GM18502 (cell line): ENCODE data around the gene MAP2K7.
"Not testable (repeated sequence)": the region's sequence is repeated elsewhere in the genome, so short reads cannot be mapped to it uniquely, and the experiment has no call there.

Experiments
- ATAC-seq: cut with Tn5 transposase; IDR thresholded peaks from one replicate; pipeline ENCODE4 v1.9.1; 2021; ENCODE audit warnings: mild to moderate bottlenecking; ENCODE audit not compliant: unreplicated experiment, poor library complexity

The MAP2K7 gene

GRCh38 chr19:7953060-7953459, 49.4 kb downstream of the MAP2K7 start:
- ATAC-seq, result no peak

DNA sequence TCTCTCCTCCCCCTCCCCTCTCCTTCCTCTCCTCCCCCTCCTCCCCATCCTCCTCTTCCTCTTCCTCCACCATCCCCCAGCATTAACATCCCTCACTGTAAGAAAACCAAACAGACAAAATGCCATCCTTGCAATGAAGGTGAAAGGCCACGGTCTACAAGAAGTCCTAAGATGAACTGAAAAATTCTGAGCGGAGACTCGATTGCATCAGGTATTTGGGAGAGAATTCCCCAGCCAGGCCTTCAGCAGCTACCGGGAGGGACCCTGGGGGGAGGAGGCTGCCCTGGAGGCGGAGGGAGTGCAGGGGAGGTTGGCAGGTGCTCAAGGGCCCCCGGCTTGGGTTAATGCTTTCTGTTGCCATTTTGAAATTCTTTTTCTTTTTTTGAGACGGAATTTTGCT, 49.9 kb downstream of the MAP2K7 start:
- no peak for ATAC-seq

DNA sequence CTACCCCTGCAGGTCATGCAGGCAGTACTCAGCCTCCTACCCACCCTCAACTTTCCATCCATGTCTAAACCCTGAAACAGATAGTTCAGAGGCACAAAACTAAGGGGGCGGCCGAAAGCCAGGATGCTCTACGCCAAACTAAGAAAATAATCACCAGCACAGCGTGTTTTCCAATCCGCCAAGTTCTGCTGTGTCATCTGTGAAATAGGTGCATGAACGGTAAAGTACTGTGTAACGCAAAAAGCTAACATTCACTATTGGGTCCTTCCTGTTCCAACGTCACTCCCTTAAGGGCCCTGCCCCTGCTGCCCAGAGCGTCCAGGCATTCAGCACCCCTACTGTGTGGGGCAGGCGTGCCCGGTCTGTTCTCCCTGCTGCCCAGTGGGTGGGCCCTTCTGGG, 52.0 kb downstream of the MAP2K7 start:
- no peak for ATAC-seq

DNA sequence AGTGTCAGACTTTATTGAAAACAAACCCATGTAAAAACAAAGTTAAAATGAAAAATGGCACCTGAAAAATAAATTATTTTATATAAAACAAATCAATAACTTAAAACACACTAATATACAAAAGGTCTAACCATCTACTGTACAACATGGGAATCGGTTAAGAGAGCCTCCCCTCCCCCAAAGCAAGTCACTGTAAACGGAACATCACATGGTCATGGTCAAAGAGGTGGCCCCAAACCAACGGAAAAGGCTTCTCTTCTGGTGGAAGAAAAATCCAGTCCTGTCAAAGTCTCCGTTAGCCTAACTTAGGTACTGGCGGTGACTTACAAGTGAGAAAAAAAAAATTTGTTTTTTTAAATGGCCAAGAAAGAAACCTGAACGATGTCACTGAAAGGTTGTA, 55.5 kb downstream of the MAP2K7 start:
- ATAC-seq, result no peak

- not testable (repeated sequence) for ATAC-seq
Measured at GRCh38 chr19:7961082-7961481, 57.4 kb downstream of the MAP2K7 start.

DNA sequence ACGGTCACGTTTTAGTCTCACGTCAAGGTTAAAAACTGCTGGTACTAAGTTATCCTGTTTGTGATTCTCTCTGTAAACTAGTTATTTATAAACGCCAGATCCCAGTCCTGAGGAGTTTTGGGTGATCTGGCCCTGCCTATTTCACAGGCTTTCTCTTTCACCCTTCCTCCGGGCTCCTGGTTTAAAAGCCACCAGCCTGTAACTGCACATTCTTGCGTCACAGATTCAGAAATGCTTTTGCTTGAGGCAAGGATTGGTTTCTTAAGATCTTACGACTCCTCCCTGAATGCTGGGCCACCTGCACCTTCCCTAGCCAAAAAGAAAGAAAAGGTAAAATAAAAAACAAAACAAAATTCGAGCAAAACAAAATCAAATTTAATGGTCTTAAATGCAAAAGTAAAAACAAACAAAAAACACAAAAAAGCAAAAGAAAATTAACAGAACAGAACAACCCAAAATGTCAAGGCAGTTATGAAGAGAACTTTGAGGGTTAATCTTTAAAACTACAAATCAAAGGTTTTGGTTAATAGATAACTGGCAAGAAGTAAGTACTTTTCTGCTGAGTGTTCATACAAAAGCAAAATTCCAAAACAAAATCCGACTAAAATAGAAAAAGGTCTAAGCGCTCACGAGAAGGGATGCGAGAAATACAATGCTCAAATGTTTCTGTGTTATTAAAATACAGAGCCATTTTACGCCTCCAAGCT, 58.4 kb downstream of the MAP2K7 start:
- no peak for ATAC-seq

GRCh38 chr19:7962644-7963268, 59.1 kb downstream of the MAP2K7 start:
- no peak for ATAC-seq

- ATAC-seq, result no peak
Measured at GRCh38 chr19:7963566-7963965, 59.9 kb downstream of the MAP2K7 start.
